SK-N-SH treated with all-trans-retinoic acid at 6 μM for 48 hours (cell line): ENCODE measurements around the gene L1CAM.

Experiments used
- ARNTL ChIP-seq: fragments of 450-650 bp; formaldehyde crosslinking; IDR thresholded peaks from 2 replicates; pipeline ENCODE4 v1.5.0; 2020; ENCODE audit warnings: low read depth, mild to moderate bottlenecking, moderate library complexity, borderline replicate concordance
- ESRRG ChIP-seq: fragments of 250-450 bp; sonication (Bioruptor Pico); IDR thresholded peaks from 2 replicates; pipeline ENCODE4 v1.6.1; 2021; ENCODE audit warnings: mild to moderate bottlenecking
- ZFP3 ChIP-seq: fragments of 250-450 bp; sonication (Bioruptor Pico); IDR thresholded peaks from 2 replicates; pipeline ENCODE4 v1.5.0; 2020; ENCODE audit warnings: mild to moderate bottlenecking, moderate library complexity
- ZFP30 ChIP-seq: fragments of 450-650 bp; formaldehyde crosslinking; IDR thresholded peaks from 2 replicates; pipeline ENCODE4 v1.5.0; 2022; ENCODE audit warnings: mild to moderate bottlenecking, moderate library complexity
- ZNF8 ChIP-seq: fragments of 450-650 bp; formaldehyde crosslinking; IDR thresholded peaks from 2 replicates; pipeline ENCODE4 v1.5.0; 2020; ENCODE audit warnings: mild to moderate bottlenecking, moderate library complexity

DNA sequence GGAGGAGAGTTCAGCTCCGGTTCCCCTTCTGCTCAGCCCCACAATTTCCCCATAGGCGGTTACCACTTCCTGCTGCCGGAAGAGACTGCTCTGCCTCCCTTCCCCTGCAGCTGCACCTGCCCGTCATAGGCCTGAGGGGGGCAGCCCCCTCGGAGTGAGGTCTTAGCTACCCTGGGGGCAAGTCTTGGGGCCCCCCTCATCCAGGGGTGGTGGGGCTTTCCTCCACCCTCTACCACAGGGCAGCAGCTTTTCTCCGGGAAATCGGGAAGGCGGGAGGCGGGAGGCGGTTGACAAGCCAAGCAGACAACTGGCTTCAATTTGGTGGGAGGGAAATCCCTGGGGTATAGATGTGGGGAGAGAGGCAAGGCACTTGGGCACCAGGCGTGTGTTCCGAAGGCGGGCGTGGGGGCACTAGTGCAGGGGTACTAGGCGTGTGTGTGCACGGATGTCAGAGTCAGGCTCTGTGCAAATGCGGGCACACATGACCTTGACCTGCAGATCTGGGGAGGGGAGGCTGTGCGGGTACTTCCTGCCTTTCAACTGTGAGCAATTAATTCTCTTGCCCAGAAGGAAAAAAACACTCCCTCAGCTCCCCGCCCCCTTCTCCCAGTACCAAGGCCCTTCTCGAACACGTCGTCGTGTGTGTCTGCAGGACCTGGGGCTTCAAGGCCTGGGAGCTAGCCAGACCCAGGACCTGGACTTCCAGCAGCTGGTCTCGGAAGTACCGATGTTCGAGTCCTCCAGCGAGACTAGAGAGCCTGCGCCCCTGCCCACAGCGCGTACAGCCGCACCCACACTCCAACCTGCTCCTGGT, 41.1 kb upstream of the L1CAM start:
- TF ChIP-seq ARNTL (CRISPR knock-in tag) (no peak), ZNF8 (CRISPR knock-in tag) (no peak), ESRRG (CRISPR knock-in tag) (no peak), ZFP3 (CRISPR knock-in tag) (no peak), ZFP30 (no peak)
